Heart right ventricle (tissue), 16 donors: ENCODE measurements around the gene TNFSF4. TPM values are rescaled to one million over a fixed set of nuclear protein-coding genes. Genes with fewer than 3 reads are reported as not detected.

ENCODE experiments used
- ATAC-seq, 8 donors: fragments of 200-7000 bp; cut with Tn5 transposase; one replicate each; pipeline ENCODE4 v1.9.1; 2020; ENCODE audit warnings: mild to moderate bottlenecking in 8 of 8, moderate library complexity in 8 of 8, moderate number of reproducible peaks in 1 of 8
- DNase-seq, 2 donors: peaks; one replicate each; pipeline ENCODE4 v3.0.0-alpha.2; 2020
- H3K27ac ChIP-seq, 10 donors: fragments of 200-600 bp; sonication (generic) in 2 of 10; one replicate each; pipeline versions ENCODE4 v1.5.0 to v1.8.0; 2020 to 2022; ENCODE audit warnings: mild to moderate bottlenecking in 3 of 10
- H3K27me3 ChIP-seq, 7 donors: fragments of 200-600 bp; one replicate each; pipeline ENCODE4 v1.8.0; 2021 to 2022; ENCODE audit warnings: mild to moderate bottlenecking in 2 of 7
- H3K36me3 ChIP-seq, 9 donors: fragments of 200-600 bp; sonication (generic) in 1 of 9; one replicate each; pipeline versions ENCODE4 v1.5.0 to v1.8.0; 2020 to 2022; ENCODE audit warnings: mild to moderate bottlenecking in 2 of 9
- H3K4me1 ChIP-seq, 9 donors: fragments of 200-600 bp; sonication (generic) in 1 of 9; one replicate each; pipeline versions ENCODE4 v1.5.0 to v1.8.0; 2020 to 2022; ENCODE audit warnings: mild to moderate bottlenecking in 4 of 9
- H3K4me3 ChIP-seq, 10 donors: fragments of 200-600 bp; sonication (generic) in 2 of 10; one replicate each; pipeline versions ENCODE4 v1.5.0 to v1.8.0; 2020 to 2022; ENCODE audit warnings: mild to moderate bottlenecking in 7 of 10, moderate library complexity in 2 of 10
- H3K9me3 ChIP-seq, 11 donors: fragments of 200-600 bp in 10 of 11; sonication (generic) in 2 of 11; one replicate each; pipeline versions ENCODE4 v1.5.0 to v1.8.0; 2013 to 2022; ENCODE audit warnings: mild to moderate bottlenecking in 2 of 11, control low read depth in 1 of 11, moderate library complexity in 1 of 11
- WGBS, 2 donors: extraction: QIAGEN DNeasy Blood & Tissue Kit; methylation state at CpG; one replicate each; pipeline ENCODE4 v1.1.7; 2013; ENCODE audit warnings: inconsistent platforms in 1 of 2; 5-methylcytosine and 5-hydroxymethylcytosine counted together
- intact Hi-C, 10 donors: fragments of 100-400 bp; cut with DNase I; formaldehyde crosslinking; loops; one replicate each; pipeline versions ENCODE4 v1.11.1 to v1.14.2; 2022
- polyA plus RNA-seq, 2 donors: library from polyadenylated mRNA; stranded (reverse); fragments of 200-250 nt; gene quantifications; one replicate each; pipeline ENCODE4 v1.2.3, GENCODE V29; 2013
- total RNA-seq, 10 donors: library from RNA; stranded (reverse); fragmentation: NEBNext Ultra II Directional in 3 of 10; extraction: Animal tissue kit (Norgen Biotek cat#: 25700) in 3 of 10; gene quantifications; one replicate each; pipeline versions ENCODE4 v1.2.1 to v1.2.4, GENCODE V29; 2021 to 2023
- TF ChIP-seq, protein P1 (sequence below), 9 donors: fragments of 200-600 bp; sonication (generic) in 2 of 9; IDR thresholded peaks; one replicate each; pipeline versions ENCODE4 v1.5.0 to v1.8.0; 2021 to 2022; ENCODE audit warnings: antibody characterized with exemption in 9 of 9, mild to moderate bottlenecking in 5 of 9, moderate library complexity in 1 of 9
- donor health status: Arrhythmogenic right ventricular cardiomyopathy.
- donor health status: ischemic (EF 13 %, LVEDD 7.1; RV severe dilation, severe dysfunction).
- donor health status: healthy with polysubstance abuse.
- donor health status: DM: no; HTN: yes; CAD: no.
- donor health status: DM: no; HTN: no; CAD: no.
- donor health status: ischemic (EF 25% LVEDD 6.9; RV normal size, moderate dysfunction).
- donor health status: ischemic (EF 25% LVEDD 5.7; RV mildly dilated, moderate dysfunction).
- donor health status: healthy.
- donor health status: DM: yes; HTN: yes; CAD: no.
- donor health status: Ischemic cardiomyopathy.
- donor health status: ischemic (EF 35%, LVEDD 5.7; RV mildly dilated, moderate dysfunction).
- donor health status: nonischemic (EF 11% LVEDD 7.7; RV severe dilation, severe dysfunction).
- donor health status: DM: yes; HTN: yes; CAD: no.
- donor health status: PGD.
- donor health status: ischemic (EF 29% LVEDD 5.4; RV normal size, mild dysfunction).
- donor health status: nonischemic (EF 23%, LVEDD 6.1; RV moderate dilation, normal function).

TNFSF4 gene
- total and polyA plus RNA-seq, 12 donors, result 0.26 to 1.5 (median 0.74) TPM

- ATAC-seq (peak in 5 of 8 donors; percentile 61 to 85 (median 69)), DNase-seq (no peak)
- Histone ChIP-seq H3K36me3 (no peaks in the 10 kb centered on the region), H3K27ac (no peak overlapping the region), H3K4me3 (no peak overlapping the region), H3K4me1 (peaks cover 0 to 6% (median 0%) of the 10 kb centered on the region in 9 donors), H3K27me3 (no peaks in the 10 kb centered on the region), H3K9me3 (no peaks in the 10 kb centered on the region)
- TF ChIP-seq, protein P1, sequence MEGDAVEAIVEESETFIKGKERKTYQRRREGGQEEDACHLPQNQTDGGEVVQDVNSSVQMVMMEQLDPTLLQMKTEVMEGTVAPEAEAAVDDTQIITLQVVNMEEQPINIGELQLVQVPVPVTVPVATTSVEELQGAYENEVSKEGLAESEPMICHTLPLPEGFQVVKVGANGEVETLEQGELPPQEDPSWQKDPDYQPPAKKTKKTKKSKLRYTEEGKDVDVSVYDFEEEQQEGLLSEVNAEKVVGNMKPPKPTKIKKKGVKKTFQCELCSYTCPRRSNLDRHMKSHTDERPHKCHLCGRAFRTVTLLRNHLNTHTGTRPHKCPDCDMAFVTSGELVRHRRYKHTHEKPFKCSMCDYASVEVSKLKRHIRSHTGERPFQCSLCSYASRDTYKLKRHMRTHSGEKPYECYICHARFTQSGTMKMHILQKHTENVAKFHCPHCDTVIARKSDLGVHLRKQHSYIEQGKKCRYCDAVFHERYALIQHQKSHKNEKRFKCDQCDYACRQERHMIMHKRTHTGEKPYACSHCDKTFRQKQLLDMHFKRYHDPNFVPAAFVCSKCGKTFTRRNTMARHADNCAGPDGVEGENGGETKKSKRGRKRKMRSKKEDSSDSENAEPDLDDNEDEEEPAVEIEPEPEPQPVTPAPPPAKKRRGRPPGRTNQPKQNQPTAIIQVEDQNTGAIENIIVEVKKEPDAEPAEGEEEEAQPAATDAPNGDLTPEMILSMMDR (IDR thresholded peaks at IDR 0.05), result no peak
- intact Hi-C loops, result no loop called here
Observed at GRCh38 chr1:173249349-173249748, 42.2 kb upstream of the TNFSF4 start.

DNA sequence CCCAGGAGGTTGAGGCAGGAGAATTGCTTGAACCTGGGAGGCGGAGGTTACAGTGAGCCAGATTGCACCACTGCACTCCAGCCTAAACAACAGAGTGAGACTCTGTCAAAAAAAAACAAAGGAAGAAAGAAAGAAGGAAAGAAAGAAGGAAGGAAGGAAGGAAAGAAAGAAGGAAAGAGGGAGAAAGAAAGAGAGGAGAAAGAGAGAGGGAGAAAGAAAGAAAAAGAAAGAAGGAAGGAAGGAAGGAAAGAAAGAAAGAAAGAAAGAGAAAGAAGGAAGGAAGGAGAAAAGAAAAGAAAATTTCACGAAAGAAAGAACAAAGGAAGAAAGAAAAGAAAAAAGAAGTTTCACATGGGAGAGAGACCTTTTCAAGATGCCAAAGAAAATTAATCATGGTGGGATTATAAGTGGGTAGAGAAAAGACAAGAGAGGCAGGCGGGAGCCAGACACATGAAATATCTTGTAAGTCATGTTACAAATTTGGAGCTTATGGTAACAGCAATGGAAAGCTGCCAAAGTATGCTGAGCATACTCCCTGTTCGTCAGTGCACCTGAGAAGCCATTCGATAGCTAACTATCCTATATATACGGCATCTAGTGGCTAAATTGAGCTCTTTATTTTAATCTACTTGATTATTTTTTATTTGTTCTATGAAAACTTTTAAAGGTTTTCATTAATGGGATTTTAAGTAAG is 41.3 kb upstream of the TNFSF4 start:
- H3K27me3 ChIP-seq, result no peaks in the 10 kb centered on the region
- 60 to 65% methylated on average over 6 of the region's 6 CpGs for WGBS, 2 donors
- no peak overlapping the region for H3K4me3 ChIP-seq
- ATAC-seq (no peak), DNase-seq (no peak)
- intact Hi-C loops, result no loop called here
- TF ChIP-seq, protein P1 (IDR thresholded peaks at IDR 0.05), result no peak
- no peaks in the 10 kb centered on the region for H3K36me3 ChIP-seq
- H3K4me1 ChIP-seq, result peaks cover 0 to 6% (median 0%) of the 10 kb centered on the region in 9 donors
- peaks cover 0 to 8% (median 6%) of the 10 kb centered on the region in 11 donors for H3K9me3 ChIP-seq
- H3K27ac ChIP-seq, result no peak overlapping the region

DNA sequence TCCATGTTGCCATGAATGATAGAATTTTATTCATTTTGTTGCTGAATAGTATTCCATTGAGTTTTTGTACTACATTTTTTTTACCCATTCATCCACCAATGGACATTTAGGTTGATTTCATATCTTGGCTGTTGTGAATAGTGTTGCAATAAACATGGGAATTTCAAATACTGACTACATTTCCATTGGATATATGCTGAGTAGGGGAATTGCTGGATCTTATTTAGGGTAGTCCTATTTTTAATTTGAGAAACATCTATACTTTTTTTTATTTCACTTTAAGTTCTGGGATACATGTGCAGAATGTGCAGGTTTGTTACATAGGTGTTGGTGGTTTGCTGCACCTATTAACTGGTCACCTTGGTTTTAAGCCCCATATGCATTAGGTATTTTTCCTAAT is 38.8 kb upstream of the TNFSF4 start:
- peaks cover 0 to 26% (median 10%) of the 10 kb centered on the region in 11 donors for H3K9me3 ChIP-seq
- no peak overlapping the region for H3K27ac ChIP-seq
- H3K4me3 ChIP-seq, result no peak overlapping the region
- no peaks in the 10 kb centered on the region for H3K36me3 ChIP-seq
- ATAC-seq (no peak), DNase-seq (no peak)
- intact Hi-C loops, result no loop called here
- TF ChIP-seq, protein P1 (IDR thresholded peaks at IDR 0.05), result no peak
- H3K27me3 ChIP-seq, result no peaks in the 10 kb centered on the region
- peaks cover 0 to 6% (median 0%) of the 10 kb centered on the region in 9 donors for H3K4me1 ChIP-seq

- intact Hi-C loops, result no loop called here
Observed at GRCh38 chr1:173243300-173243699, 36.2 kb upstream of the TNFSF4 start.

More at GRCh38 chr1:173243300-173243699, 36.2 kb upstream of the TNFSF4 start:
- no peak for DNase-seq
- Histone ChIP-seq H3K27ac (no peak overlapping the region), H3K4me1 (peaks cover 0 to 3% (median 0%) of the 10 kb centered on the region in 9 donors), H3K27me3 (no peaks in the 10 kb centered on the region), H3K36me3 (no peaks in the 10 kb centered on the region), H3K9me3 (peaks cover 0 to 36% (median 12%) of the 10 kb centered on the region in 11 donors), H3K4me3 (no peak overlapping the region)
- no peak for ATAC-seq
- TF ChIP-seq, protein P1 (IDR thresholded peaks at IDR 0.05), result no peak
- WGBS, 2 donors, result 97 to 100% methylated on average over 1 of the region's 1 CpG
